Measurements from ENCODE around the gene R3HDM2.

Gene R3HDM2

DNA sequence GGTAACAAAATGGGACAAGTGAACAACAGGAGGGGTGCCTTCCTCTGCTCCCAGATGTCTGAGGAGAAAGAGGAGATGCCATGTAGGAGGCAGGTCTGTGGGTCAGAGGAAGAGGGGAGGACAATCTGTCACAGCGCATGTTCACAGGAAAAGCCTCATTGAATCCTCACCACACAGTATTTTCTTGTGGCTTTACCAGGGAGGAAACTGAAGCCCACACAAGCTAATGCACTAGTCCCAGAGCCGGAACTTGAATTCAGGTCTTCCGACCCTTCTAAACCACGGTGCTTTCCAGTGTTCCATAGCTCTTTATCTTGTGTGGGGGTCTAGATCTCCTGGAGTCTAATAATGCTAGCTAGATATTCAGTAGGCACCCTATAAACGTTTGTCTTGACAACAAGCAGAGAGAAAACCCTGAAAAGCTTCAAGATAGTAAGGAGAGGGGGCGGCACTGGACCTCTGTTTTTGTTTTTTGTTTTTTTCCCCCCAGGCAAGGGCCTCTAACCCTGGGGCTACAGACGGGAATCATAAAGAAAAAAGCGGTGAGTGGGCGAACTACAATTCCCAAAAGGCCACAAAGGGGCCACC, 201.7 kb downstream of the R3HDM2 start:
- peak; percentile 50 for DNase-seq (ENCODE audit: low read depth)

DNA sequence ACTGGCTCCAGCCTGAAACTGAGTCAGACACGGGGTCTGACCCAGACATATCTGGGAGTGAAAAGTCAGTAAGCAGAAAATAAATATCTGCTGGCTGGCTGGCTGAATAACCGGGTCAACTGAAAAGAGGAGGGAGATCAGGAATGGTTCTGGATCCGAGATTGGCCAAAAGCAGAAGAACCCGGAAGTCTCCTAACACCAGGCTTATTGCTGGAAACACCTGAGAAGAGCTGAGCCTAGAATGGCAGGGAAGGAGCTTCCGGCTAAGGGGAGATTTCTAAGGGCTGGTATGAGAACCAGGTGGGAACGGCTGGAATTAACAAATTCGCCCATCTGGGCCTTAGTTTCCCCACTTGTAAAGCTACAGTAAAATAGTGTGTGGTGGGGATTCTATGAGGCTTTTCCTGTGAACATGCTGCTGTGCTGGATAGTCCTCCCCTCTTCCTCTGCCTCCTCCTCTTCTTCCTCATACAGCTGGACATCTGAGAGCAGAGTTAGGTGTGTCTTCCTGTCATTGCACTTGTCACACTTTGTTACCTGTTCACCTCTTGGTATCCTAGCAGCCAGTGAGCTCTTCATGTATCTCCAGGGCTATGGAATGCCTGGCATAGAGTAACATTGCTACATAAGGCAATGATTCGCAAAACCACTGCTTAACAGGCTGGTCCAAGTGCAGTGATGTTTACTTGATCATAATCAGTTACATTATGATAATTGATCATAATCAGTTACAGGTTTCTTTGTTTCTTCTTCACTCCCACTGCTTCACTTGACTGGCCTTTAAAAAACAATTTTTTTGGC, 203.3 kb downstream of the R3HDM2 start:
- no peak for DNase-seq (ENCODE audit: low read depth)

DNA sequence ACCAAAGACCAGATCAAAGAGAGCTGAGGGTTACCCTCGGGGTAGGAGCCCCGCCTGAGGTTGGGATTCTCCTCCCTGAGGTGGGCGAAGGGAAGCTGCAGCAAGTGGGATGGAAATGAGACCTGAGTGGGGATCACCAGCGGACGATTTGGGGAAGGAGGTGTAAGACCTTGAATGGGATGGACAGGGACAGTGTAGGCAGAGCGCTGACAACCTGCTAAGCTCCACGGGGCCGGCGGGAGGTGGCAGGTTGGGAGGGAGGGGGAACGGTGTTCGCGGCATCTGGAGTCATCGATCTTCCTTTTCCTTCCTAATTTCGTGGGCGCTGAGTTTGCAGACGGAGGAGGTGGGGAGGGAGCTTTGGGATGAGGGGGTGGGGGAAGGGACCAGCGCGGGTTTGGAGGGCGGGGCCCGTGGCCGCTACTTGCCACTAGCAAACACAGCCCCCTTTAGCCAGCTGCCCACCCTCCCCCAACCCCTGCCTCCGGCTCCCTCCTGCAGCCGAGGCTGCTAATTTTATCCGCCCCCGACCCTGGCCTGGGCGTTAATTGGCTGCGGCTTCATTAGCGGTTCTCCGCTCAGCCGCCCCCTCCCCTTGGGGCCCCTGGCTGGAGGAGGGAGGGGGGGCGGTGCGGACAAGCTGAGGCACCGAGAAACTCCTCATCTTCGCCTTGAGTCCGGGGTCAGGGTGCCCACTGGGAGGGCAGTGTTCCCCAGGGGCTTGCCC, 204.1 kb downstream of the R3HDM2 start:
- DNase-seq (ENCODE audit: low read depth): no peak

- DNase-seq (ENCODE audit: low read depth): no peak
Measured at GRCh38 chr12:57225680-57226210, 205.1 kb downstream of the R3HDM2 start.

GRCh38 chr12:57224973-57225679, 205.7 kb downstream of the R3HDM2 start:
- no peak for DNase-seq (ENCODE audit: low read depth)

GRCh38 chr12:57224278-57224972, 206.4 kb downstream of the R3HDM2 start:
- DNase-seq (ENCODE audit: low read depth): no peak

- DNase-seq (ENCODE audit: low read depth): no peak
Measured at GRCh38 chr12:57223191-57224165, 207.4 kb downstream of the R3HDM2 start.

GRCh38 chr12:57222286-57223190, 208.3 kb downstream of the R3HDM2 start:
- DNase-seq (ENCODE audit: low read depth): no peak

- no peak for DNase-seq (ENCODE audit: low read depth)
Measured at GRCh38 chr12:57221169-57221917, 209.5 kb downstream of the R3HDM2 start.

DNA sequence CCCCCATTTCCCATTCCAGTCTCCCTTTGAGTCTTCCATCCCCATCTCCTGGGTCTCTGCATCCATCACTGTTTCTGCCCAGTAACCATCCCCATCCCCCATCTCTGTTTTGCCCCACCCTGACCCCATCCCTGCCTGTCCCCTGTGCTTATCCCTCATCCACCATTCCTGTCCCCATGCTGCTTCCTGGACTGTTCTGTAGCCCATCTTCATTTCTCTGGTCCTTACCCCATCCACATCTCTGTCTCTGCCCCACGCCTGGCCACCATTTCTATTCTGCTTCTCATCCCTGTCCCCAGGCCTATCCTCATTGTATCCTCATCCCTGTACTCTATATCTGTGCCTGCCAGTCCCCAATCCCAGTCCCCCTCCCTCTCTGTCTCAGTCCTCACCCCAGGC, 210.1 kb downstream of the R3HDM2 start:
- no peak for DNase-seq (ENCODE audit: low read depth)

- no peak for DNase-seq (ENCODE audit: low read depth)
Measured at GRCh38 chr12:57219993-57220754, 210.7 kb downstream of the R3HDM2 start.

- no peak for DNase-seq (ENCODE audit: low read depth)
Measured at GRCh38 chr12:57219205-57219992, 211.4 kb downstream of the R3HDM2 start.

DNA sequence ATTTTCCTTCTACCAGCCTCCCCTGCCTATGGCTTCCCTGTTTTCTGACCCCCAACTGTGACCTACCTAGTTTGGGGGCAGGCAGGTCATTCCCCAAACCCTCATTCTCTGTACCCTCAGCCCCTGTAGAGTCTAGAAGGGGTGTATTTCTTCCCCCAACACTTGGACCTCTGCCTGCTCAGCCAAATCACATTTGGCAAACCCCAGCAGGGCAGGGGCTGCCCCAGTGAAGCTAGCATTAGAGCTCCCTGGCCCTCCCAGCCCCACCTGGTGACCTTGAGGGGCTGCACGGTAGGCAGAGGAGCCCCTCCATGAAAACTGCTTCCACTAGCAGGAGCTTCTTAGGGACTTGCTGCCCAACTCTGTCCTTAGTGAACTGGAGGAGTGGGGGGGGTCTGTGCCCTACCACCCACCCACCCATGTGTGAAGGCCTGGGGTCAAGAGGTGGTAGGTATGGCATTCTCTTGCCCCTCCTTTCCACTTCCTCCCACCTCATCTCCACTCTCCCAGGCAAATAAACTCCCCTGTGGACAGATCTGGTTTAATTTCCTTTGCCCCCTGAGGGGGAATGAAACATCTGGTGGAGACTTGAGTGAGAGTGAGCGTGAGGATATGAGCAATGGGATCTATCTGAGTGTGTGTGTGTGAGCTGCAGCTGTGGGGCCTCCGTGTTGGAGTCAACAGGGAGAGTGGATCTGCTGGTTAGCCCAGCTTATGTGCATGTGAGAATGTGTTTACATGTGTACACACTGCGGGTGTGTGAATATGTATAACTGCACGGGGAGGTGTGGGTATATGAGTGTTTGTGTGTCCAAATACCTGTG, 212.6 kb downstream of the R3HDM2 start:
- peak; percentile 49 for DNase-seq (ENCODE audit: low read depth)

DNA sequence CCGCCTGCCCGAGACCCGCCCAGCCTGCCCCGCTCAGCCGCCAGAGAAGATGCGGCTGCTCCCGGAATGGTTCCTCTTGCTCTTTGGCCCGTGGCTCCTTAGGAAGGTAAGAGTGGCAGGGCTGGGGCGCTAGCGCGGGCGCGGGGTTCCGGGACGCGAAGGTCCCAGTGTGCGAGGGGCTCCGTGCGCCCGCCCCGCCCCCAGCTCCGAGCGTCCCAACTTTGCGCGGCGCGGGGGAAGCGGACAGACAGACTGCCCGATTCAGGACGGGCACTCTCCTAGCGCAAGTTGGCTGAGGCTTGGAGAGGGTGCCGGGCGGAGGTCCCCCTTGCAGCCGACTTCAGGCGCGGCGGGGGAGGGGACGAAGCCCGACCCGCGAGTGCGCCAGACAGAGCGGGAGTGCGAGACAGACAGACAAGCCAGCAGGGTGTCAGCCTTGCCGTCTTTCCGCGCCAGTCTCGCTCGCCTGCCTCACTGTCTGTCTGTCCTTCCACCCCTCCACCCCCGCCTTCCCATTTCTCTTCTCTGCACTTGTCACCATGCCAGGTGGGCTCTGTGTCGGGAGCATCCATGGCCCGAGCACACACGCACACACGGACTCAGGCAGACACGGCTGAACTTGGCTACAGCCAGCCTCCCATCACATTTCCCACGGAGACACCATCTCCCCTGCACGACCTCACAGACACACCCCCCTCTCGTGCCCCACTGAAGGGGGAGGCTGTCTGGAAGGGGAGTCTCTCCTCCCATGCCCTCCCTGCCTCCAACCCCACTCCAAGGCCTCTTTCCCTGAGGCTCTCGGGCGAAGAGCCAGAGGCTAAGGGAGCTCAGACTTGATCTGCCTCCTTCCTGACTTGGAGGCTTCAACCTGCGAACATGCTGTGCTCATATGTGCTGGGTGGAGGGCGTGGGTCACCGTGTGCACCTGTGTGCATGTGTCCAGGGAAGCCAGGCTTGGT, 213.6 kb downstream of the R3HDM2 start:
- peak; percentile 46 for DNase-seq (ENCODE audit: low read depth)

Measured in EH (cell line).